ENCODE measurements around the gene AK5.

Gene AK5

DNA sequence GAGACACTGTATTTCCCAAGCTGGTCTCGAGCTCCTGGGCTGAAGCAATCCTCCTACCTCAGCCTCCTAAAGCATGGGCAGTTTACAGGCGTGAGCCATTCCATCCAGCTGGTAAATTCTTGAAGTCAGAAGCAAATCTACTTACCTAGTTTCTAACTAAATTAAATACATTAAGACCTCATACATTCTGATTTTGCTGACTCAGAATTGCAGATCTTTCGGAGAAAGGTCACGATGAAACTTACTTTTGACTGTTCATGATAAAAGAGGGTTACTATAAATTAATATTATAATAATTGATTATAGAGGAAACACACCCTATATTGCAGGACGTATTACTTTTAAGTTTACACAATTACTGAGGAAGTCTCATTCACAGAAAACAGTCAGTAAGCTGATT is 268.3 kb downstream of the AK5 start:
- DNase-seq, result no peak

DNA sequence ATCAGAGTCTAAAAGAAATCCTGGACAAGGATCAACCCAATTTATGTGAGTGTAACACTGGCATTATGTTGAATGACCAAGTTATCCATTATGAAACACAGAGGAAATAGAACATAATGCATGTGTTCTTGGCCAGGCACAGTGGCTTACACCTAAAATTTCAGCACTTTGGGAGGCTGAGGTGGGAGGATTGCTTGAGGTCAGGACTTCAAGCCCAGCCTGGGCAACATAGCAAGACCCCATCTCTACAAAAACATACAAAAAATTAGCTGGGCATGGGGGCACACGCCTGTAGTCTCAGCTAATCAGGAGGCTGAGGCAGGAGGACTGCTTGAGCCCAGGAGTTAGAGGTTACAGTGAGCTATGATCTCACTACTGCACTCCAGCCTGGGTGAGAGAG is 270.8 kb downstream of the AK5 start:
- no peak for DNase-seq

DNA sequence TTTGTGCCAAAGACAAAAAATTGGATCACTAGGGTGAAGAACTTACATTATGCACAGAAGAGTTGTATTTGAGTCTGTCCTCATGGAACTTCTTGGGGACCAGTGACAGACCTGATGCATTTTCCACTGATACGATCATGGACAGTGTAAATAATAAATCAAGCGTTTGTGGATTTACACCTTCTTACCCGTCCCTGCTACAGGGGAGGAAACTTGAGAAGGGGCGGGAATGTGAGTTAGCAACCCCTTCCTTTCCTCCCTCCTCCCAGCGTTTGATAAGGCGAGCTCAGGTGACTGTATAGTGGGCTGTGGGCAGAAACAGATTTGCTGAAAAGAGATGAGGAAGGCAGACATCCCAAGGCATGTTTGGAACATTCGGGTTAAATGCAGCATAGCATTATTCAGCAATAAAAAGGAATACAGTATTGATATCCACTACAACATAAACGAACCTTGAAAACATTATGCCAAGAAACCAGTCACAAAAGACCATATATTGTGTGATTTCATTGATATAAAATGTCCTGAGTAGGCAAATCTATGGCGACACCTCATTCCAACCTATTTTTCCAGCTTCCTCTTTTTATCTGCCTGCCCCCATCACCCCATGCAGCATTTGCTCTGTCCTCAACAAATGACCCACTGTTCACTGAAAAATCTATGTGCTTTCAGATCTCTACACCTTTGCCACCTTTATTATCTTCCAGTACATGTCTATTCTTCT is 271.9 kb downstream of the AK5 start:
- DNase-seq, result no peak

DNA sequence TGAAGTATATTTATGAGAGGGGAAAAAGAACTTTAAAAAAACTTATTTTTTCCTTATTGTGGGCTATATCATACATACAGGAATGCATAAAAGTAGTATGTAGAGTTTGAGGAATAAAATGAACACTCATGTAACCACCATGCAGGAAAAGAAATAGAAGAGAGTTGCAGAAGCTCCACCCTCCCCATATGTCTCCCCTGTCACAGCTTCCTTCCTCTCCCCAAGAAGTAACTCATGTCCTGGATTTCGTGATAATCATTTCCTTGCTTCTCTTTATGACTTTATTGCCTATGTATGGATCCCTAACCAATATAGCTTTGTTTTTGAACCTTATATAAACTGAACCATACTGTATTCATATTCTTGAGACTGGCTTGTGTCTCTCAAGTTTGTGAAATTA is 274.2 kb downstream of the AK5 start:
- peak; percentile 16 for DNase-seq

DNA sequence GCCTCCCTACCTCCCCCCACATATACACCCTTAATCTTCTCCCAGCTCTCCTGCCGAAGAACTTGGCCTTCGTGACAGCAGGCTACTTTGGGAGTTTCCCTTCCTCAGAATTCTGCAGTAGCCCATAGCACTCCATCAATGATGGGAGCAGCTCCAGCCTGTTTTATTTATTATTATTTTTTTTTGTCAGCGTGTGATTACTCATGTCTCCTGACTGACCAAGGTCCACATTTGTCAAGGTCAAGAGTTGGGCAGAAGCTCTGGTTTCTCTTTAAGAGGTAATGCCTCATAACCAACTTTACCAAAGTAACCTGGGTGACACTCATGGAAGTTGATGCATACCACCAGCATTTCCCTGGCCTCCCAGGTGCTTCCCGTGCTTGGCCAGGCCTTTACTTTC is 275.2 kb downstream of the AK5 start:
- no peak for DNase-seq

DNA sequence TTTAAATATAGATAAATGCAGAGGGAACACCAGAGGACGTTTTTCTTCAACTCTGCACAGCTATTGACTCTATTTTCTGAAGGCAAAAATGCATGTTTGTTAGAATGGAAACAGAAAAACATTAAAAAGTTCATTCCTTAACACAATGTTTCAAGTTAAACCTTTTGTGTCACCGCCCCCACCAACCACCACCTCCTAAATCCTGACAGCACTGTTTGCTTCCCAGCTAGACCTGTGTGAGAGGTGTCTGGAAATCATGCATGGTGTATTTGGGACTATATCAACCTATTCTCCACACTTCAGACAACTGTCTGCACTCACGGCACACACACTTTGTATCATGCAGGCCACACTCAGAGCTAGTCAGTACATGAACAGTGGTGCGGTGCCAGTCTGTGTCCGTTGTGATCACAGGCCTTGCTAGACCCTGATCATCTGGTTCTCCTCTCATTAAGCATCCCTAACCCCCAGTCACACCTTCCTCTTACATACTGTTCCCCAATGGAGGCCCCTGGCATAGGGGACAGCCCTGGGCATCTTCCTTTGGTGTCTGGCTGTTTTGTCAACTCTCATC is 276.9 kb downstream of the AK5 start:
- no peak for DNase-seq

DNA sequence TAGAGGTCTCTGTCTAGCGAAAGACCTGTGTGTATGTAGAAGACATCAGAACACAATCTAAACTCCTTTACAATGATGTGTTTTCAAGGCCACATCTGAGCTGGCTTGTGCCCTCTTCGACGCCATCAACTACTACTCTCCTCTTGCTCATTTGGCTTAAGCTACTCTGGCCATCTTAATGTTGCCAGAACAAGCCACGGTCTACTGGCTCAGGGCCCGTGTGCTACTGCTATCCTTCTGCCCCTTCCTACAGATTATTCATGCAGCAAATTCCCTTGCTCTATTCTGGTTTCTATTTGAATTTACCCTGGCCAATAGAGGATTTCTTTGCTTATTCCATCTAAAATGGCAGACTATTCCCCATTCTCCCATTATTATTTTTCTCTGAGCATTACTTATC is 278.9 kb downstream of the AK5 start:
- DNase-seq, result no peak

DNA sequence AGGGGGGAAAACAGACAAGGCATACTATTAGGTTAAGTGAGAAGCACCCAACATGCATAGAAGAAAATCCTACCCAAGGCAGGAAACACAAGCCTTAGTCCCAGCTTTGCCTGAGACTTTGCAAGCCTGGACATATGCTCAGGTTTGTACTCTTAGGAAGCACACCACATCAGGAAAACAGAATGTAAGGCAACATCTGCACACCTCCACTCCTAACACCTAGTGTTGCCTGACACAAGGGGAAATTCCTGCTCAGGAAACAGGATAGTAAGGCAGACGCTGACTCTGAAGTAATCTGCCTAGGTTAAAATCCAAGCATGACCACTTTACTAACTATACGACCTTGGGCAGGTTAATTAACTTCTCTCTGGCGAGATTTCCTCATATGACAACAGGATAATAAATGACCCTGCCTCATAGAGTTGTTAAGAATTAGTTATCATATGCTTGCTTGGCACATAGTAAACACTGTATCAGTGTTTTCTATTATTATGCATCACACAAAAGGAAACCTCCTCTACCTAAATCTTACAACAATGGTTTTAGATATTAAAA is 280.9 kb downstream of the AK5 start:
- no peak for DNase-seq

DNA sequence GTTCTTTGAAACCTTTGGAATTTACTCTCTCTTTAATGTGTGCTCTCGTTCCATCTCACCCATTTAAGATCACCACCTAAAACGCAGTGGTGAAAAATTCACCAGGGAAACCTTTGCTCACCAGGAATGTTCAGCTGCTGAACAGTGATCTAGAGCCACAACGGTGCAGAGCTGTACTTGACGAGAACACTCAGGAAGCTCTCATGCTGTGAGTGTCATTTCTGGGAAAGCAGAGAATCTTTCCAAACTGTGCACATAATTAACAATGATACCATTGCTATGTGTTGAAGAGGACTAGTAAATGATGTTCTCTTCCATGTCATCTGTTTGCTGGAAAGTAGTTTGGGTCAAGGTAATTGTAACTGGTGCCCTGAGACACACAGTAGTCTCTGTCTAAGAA is 283.5 kb downstream of the AK5 start:
- no peak for DNase-seq

DNA sequence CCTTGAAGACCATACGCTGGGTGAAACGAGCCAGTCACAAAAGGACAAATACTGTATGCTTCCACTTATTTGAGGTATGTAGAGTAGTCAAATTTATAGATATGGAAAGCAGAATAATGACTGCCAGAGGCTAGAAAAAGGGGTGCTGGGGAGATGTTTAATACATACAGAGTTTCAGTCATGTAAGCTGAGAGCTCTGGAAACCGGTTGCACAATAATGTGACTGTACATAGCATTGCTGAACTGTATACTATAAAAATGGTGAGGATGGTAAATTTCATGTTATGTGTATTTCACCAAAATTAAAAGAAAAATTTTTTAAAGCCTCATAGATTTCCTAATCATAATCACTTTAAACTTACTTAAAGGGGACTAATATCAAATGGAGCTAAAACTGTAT is 289.8 kb downstream of the AK5 start:
- DNase-seq, result no peak

DNA sequence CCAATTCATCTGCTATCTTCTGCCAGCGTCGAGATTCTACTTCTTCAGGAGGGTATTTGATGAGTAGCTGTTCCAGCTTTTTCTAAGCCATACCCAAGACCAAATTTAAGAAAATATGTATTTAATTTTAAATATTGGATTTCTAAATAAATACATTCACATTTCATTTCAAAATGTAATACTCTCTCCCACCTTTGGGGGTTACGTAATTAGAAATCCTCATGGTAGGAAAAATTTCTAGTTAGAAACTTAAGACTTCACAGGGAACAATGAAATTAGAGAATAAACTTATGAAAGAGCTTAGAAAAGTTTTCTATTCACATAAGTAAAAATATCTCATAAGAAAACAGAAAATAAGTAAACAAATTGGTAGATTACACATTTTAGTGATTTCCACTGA is 297.7 kb downstream of the AK5 start:
- no peak for DNase-seq

DNA sequence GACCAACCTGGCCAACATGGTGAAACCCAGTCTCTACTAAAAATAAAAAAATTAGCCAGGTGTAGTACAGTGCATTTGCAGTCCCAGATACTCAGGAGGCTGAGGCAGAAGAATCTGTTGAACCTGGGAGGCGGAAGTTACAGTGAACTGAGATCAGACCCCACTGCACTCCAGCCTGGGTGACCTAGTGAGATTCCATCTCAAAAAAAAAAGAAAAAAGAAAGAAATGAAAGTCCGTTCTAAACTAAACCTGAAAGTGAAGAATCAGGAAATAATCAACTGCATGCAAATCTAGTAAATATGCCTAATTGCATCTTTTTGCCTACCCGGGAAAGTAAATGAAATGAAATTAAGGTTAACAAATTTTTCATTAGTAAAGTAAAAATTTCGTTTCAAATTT is 301.1 kb downstream of the AK5 start:
- DNase-seq, result no peak

DNA sequence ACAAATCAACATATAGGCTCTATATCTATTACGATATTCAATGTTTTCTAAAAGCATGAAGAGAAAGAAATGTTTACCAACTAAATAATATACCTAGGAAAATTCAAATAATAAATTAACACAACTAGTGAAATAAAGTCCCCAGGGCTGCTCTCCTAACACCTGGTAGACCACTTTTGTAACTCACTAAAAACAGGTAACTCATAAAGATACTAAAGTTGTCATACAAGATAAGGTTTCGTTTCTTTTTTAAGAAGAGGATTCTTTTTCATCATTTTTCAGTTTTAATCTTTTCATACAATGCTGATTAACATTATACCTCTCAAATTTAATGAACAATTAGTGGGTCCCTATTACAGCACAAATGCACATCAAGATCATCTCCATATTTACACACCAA is 301.7 kb downstream of the AK5 start:
- DNase-seq, result no peak

DNA sequence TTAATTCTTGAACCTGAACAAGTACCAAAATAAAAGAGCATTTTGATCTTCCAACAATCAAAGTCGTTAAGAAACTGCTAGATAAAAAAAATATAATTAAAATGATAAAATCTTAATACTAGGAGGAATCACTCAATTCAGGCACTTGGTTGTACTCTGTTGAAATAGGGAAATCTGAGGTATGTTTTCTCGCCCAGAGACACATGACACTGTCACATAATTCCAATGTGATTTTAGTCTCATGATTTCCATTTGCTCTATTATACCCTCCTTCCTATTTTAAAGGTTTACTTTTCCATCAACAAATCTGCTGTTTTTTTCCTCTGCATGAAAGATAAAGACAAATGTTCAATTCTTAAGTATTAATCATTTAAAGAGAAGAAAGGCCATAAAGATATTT is 303.1 kb downstream of the AK5 start:
- no peak for DNase-seq

DNA sequence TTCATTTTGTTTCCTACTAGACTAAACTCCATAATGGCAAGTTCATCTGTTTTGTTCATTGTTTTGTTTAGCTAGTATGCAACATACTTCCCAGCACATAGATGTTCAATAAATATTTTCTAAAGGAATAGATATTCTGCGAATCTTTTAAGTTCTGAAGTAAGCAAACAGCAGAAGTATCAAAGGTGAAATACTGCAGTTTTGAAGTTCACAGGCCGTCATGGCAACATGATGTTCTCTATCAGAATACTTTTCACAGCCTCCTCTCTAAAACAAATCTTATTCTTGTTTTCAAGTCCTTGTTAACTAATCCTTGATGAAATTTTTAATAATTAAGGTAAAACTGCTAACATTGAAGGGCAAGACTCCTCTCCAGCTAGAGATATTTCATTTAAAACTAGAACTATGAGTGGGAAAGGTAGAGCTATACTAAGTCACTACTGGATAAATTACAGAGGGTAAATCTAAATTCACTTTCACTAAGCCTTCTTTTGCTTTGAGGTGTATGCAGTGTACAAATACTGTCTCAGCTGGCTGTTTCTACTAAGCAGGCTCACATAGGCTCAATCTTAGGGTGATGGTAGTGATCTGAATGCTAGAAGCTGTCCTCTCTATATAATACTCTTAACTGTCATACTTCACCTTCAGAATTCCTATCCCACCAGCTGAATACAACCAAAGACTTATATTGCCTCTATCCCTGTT is 303.9 kb downstream of the AK5 start:
- DNase-seq, result no peak

DNA sequence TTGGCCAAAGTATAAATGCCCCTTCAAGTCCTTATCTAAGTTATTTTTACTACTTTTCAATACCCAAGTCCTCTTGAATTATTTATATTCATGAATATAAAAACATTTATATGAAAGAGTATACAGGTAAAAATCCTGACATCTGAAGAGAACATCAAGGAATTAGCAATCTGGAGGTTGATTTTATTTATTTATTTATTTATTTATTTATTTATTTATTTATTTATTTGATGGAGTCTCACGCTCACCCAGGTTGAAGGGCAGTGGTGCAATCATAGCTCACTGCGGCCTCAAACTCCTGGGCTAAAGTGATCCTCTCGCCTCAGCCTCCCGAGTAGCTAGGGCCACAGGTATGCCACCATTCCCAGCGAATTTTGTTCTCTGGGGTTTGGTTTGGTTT is 307.4 kb downstream of the AK5 start:
- no peak for DNase-seq

DNA sequence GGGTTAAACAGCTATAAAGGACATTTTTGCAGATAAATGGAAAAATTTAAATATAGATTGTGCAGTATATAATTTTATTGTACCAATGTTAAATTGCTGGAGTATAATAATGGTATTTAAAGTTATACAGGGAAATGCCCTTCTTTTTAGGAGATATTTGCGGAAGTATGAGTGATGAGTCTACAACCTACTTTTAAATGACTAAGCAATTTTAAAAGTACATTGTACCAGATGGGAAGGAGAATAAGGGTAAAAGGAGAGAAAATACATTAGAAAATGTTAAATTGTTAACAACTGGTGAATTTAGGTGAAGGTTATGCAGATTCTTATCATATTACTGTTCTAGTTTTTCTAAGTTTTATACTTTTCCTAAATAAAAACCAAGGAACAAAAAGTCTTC is 308.8 kb downstream of the AK5 start:
- peak; percentile 59 for DNase-seq

DNA sequence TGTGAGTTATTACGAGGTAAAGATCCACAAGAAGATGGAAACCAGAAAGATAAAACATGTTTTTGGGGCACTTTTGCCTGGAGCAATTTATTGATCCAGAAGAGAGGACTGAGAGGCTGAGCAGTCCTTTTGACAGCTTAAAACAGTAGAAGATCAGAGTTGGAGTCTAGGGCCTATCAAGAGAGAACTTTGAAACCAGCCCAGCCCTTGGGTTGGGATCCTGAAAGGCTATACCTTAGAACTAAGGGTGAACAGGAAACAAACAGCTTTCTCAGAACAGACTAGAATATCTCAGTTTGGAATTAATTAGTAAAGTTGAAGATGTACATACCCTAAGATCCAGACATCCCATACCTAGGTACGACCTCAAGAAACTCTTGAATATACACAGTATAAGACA is 311.1 kb downstream of the AK5 start:
- no peak for DNase-seq

DNA sequence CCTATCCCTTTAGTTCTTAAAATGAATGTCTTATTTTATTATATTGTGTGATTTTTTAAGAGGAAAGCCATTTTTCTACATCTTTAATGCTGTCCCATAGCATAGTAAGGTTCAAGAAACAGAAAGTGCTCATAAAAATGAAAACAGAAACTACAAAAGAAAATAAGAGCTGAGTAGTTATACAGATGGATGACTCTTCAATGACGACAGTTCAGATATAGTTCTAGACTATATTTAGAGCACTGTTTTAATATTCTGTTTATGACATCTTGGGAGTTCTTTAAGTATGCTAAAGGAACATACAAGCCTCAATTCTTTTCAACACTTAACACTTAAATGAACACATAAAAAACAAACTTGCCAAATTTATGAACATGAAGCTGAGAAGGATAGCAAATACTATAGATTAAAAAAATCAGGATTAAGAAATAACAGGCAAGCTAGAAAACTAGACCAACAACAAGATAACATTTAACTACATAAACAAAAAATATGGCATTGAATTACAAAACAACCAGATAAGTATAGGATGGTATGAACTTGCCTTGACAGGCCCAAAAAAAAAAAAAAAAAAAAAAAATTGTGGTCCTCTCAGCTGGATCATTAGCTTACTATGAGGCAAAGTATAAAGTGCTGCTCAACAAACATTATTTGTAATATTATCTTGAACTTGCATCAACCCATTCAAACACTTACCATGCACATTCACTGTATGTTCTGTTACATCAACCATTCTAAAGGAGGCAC is 312.7 kb downstream of the AK5 start:
- DNase-seq, result no peak

DNA sequence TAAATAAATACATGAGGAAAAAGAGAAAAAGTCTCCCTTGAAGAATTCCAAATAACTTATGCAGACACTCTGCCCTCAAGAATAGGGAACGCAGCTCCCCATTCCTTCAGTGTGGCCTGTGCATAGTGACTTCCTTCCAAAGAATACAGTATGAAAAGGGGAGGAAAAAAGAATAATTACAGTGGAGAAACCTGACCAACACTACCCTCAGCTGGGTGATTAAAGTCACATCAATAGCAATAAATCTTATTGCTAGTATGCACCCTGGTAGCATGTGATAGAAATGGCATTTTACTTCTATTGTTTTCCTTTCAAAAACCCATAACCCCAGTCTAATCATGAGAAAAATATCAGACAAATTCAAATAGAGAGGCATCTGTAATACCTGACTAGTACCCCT is 315.5 kb downstream of the AK5 start:
- DNase-seq, result no peak

DNA sequence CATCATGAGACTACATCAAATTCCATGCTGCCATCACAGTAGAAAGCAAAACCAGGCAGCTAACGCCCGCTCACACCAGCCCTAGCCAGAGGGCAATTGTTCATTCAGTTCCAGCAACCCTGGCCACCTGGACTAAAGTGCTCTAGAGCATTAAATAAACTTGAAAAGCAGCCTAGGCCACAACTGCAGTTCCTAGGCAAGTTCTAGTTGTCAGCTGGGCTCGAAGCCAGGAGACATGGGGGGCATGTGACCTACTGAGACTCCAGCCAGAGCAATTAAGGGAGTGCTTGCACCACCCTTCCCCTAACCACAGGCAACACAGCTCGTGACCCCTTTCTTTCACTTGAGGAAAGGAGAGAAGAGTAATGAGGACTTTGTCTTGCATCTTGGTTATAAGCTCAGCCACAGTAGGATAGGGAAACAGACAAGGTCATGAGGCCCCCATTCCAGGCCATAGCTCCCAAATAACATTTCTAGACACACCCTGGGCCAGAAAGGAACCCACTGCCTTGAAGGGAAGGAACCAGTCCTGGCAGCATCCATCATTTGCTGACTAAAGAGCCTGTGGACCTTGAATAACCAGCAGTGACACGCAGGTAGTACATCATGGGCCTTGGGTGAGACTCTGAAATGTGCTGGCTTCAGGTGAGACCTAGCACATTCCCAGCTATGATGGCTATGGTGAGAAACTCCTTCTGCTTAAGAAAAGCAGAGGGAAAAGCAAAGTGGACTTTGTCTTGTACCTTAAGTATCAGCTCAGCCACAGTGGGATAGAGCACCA is 323.6 kb downstream of the AK5 start:
- DNase-seq, result peak; percentile 88

DNA sequence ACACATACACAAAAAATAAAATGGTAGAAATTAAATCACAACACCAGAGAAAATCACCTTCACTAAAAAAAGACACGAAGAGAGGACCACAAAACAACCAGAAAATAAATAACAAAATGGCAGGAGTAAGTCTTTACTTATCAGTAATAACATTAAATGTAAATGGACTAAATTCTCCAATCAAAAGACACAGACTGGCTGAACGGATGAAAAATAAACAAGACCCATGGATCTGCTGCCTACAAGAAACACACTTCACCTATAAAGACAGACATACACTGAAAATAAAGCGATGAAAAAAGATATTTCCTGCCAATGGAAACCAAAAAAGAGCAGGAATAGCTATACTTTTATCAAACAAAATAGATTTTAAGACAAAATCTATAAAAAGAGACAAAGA is 327.1 kb downstream of the AK5 start:
- no peak for DNase-seq
